Measurements from ENCODE around the gene PYM1. TPM values are rescaled to one million over a fixed set of nuclear protein-coding genes. Genes with fewer than 3 reads are reported as not detected.

Gene PYM1
- total RNA-seq, 6 donors from 2014 or later = 23.0 to 47.3 (median 32.8) TPM

DNA sequence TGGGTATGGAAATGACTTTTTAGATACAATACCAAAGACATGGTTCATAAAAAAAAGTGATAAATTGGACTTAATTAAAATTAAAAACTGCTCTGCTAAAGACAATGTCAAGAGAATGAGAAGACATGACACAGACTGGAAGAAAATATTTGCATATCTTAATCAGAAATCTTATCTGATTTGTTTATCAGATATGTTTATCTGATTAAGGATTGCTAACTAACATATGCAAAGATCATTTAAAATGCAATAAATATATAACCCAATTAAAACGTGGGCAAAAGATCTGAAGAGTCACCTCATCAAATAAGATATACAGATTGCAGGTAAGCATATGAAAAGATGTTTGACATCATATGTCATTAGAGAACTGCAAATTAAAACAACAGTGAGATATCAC is 75.0 kb downstream of the PYM1 start:
- ATAC-seq (ENCODE audit: low FRiP score in 2 of 2) (no peak), DNase-seq (no peak)
- H3K36me3 ChIP-seq = no peaks in the 10 kb centered on the region
- WGBS, 2 donors = 38 to 63% methylated on average over 1 of the region's 1 CpG
- H3K27ac ChIP-seq = no peak overlapping the region
- TF ChIP-seq, protein P1, sequence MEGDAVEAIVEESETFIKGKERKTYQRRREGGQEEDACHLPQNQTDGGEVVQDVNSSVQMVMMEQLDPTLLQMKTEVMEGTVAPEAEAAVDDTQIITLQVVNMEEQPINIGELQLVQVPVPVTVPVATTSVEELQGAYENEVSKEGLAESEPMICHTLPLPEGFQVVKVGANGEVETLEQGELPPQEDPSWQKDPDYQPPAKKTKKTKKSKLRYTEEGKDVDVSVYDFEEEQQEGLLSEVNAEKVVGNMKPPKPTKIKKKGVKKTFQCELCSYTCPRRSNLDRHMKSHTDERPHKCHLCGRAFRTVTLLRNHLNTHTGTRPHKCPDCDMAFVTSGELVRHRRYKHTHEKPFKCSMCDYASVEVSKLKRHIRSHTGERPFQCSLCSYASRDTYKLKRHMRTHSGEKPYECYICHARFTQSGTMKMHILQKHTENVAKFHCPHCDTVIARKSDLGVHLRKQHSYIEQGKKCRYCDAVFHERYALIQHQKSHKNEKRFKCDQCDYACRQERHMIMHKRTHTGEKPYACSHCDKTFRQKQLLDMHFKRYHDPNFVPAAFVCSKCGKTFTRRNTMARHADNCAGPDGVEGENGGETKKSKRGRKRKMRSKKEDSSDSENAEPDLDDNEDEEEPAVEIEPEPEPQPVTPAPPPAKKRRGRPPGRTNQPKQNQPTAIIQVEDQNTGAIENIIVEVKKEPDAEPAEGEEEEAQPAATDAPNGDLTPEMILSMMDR (IDR thresholded peaks at IDR 0.05) = no peak
- TF ChIP-seq POLR2A (IDR thresholded peaks at IDR 0.05) = no peak
- H3K9me3 ChIP-seq = no peaks in the 10 kb centered on the region
- no peaks in the 10 kb centered on the region for H3K27me3 ChIP-seq
- peaks cover 4 to 9% (median 6%) of the 10 kb centered on the region in 4 donors for H3K4me1 ChIP-seq
- no peak overlapping the region for H3K4me3 ChIP-seq

Other genes starting within 250 kb of the PYM1 start
- 10 to 100 TPM in 3 of 6 donors, 1 to 10 TPM in 3; 4.6 to 30.4 (median 9.0) TPM for gene ITGA7, start 220.0 kb downstream of the PYM1 start, total RNA-seq
- gene BLOC1S1, start 211.8 kb downstream of the PYM1 start, total RNA-seq = 100 to 1,000 TPM in 5 of 6 donors, 10 to 100 TPM in 1; 34.6 to 255 (median 139) TPM
- gene RDH5, start 207.5 kb downstream of the PYM1 start, total RNA-seq = 10 to 100 TPM in 1 of 6 donors, 1 to 10 TPM in 5; 3.8 to 37.7 (median 5.6) TPM
- gene CD63, start 198.9 kb downstream of the PYM1 start, total RNA-seq = 1,000 to 10,000 TPM in 3 of 6 donors, 100 to 1,000 TPM in 3; 399 to 1,448 (median 972) TPM
- 1 to 10 TPM; 1.0 to 6.8 (median 2.3) TPM for gene GDF11, start 184.8 kb downstream of the PYM1 start, total RNA-seq
- 10 to 100 TPM; 39.1 to 69.3 (median 54.9) TPM for gene SARNP, start 110.2 kb downstream of the PYM1 start, total RNA-seq
- 10 to 100 TPM in 5 of 6 donors, 1 to 10 TPM in 1; 9.4 to 62.9 (median 20.2) TPM for gene ORMDL2, start 109.9 kb downstream of the PYM1 start, total RNA-seq
- gene DNAJC14, start 98.3 kb downstream of the PYM1 start, total RNA-seq = 10 to 100 TPM; 22.0 to 40.3 (median 33.6) TPM
- 100 to 1,000 TPM in 1 of 6 donors, 10 to 100 TPM in 5; 13.6 to 122 (median 42.3) TPM for gene MMP19, start 85.0 kb downstream of the PYM1 start, total RNA-seq
- gene DGKA, start 3.3 kb upstream of the PYM1 start, total RNA-seq = 100 to 1,000 TPM in 1 of 6 donors, 10 to 100 TPM in 5; 16.7 to 251 (median 37.3) TPM
- 10 to 100 TPM in 1 of 6 donors, 1 to 10 TPM in 4, under 1 TPM in 1; 0.91 to 45.1 (median 1.5) TPM for gene PMEL, start 38.1 kb upstream of the PYM1 start, total RNA-seq
- 10 to 100 TPM; 11.7 to 27.9 (median 21.7) TPM for gene CDK2, start 38.9 kb upstream of the PYM1 start, total RNA-seq
- gene RAB5B, start 46.2 kb upstream of the PYM1 start, total RNA-seq = 100 to 1,000 TPM in 4 of 6 donors, 10 to 100 TPM in 2; 53.4 to 139 (median 116) TPM
- gene SUOX, start 69.4 kb upstream of the PYM1 start, total RNA-seq = 10 to 100 TPM; 12.8 to 36.3 (median 21.9) TPM
- 10 to 100 TPM in 1 of 6 donors, 1 to 10 TPM in 5; 5.6 to 23.0 (median 9.3) TPM for gene IKZF4, start 93.1 kb upstream of the PYM1 start, total RNA-seq
- gene RPS26, start 114.0 kb upstream of the PYM1 start, total RNA-seq = 100 to 1,000 TPM in 3 of 6 donors, 10 to 100 TPM in 3; 15.3 to 570 (median 150) TPM
- gene ERBB3, start 152.3 kb upstream of the PYM1 start, total RNA-seq = 100 to 1,000 TPM in 3 of 6 donors, 10 to 100 TPM in 3; 56.8 to 171 (median 101) TPM
- 100 to 1,000 TPM in 1 of 6 donors, 10 to 100 TPM in 5; 36.7 to 103 (median 70.7) TPM for gene PA2G4, start 176.7 kb upstream of the PYM1 start, total RNA-seq
- 1,000 to 10,000 TPM; 1,377 to 3,349 (median 3,110) TPM for gene RPL41, start 188.7 kb upstream of the PYM1 start, total RNA-seq
- gene ZC3H10, start 190.4 kb upstream of the PYM1 start, total RNA-seq = 10 to 100 TPM in 2 of 6 donors, 1 to 10 TPM in 4; 2.1 to 22.0 (median 6.4) TPM
- gene ESYT1, start 200.4 kb upstream of the PYM1 start, total RNA-seq = 100 to 1,000 TPM in 5 of 6 donors, 10 to 100 TPM in 1; 73.9 to 132 (median 112) TPM
- gene MYL6B, start 224.7 kb upstream of the PYM1 start, total RNA-seq = 10 to 100 TPM; 10.5 to 38.4 (median 29.1) TPM
- 1,000 to 10,000 TPM in 5 of 6 donors, 100 to 1,000 TPM in 1; 665 to 1,935 (median 1,528) TPM for gene MYL6, start 230.5 kb upstream of the PYM1 start, total RNA-seq

Measured in upper lobe of left lung (tissue), 6 donors.